ENCODE data around the gene HMGCLL1. TPM values are rescaled to one million over a fixed set of nuclear protein-coding genes. Genes with fewer than 3 reads are reported as not detected.

HMGCLL1 gene
- total and polyA plus RNA-seq, 7 donors = 0.23 to 7.5 (median 0.89) TPM; not detected in 1

DNA sequence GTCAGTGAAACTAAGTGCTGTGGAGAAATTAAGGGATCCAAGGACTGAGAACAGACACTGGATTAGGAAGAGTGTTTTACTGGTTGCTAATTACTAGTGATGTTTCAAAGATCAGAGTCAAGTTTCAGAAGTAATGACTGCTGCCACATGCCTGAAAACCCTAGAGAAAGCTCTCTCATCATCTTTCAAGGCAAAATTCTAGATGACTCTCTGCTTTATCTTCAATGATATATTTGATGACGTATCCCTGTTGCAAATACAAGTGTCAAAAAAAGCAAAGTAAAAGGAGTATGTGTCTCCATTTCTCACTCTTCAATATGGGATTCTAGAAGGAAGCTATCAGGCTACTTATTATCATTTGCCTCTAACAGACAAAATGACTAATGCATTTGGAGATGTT, 38.0 kb downstream of the HMGCLL1 start:
- 83 to 88% methylated on average over 1 of the region's 1 CpG for WGBS, 2 donors
- no peaks in the 10 kb centered on the region for H3K27me3 ChIP-seq
- no peak for DNase-seq
- no peaks in the 10 kb centered on the region for H3K4me1 ChIP-seq
- H3K4me3 ChIP-seq = no peak overlapping the region
- H3K9me3 ChIP-seq = no peaks in the 10 kb centered on the region
- no peak for TF ChIP-seq POLR2AphosphoS5 (IDR thresholded peaks at IDR 0.05)
- TF ChIP-seq EP300 (IDR thresholded peaks at IDR 0.05) = no peak
- no peak overlapping the region for H3K27ac ChIP-seq
- H3K36me3 ChIP-seq = no peaks in the 10 kb centered on the region
- intact Hi-C loops (cut with DNase I) = no loop called here

DNA sequence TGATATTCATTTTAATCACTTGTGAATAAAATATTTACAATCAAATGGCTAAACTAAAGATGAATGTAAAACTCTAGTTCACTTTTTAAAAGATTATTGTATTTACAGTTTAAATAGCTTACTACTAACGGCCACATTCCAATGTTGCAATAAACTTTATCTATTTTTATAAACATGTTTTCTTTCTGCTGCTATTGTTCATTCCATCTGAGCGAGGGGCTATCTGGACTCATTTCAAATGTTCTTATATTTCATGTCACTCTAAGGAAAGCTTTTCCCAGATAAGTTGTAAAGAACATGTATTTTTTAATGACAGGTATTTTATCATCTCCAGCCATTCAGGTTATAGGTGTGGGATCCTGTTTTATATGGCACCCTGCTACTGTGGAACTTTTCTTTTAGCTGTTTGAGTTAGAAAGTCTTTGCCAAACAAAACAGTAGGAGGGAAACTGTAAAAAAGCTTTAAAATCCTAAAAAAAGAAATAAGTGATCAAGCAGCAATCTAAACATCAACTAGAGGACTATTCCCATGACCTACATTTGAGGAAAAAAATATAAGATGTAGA, 42.5 kb downstream of the HMGCLL1 start:
- 16 to 44% methylated on average over 2 of the region's 2 CpGs for WGBS, 2 donors
- intact Hi-C loops (cut with DNase I) = no loop called here
- no peaks in the 10 kb centered on the region for H3K36me3 ChIP-seq
- H3K4me1 ChIP-seq = no peaks in the 10 kb centered on the region
- no peak overlapping the region for H3K27ac ChIP-seq
- no peaks in the 10 kb centered on the region for H3K27me3 ChIP-seq
- H3K4me3 ChIP-seq = no peak overlapping the region
- TF ChIP-seq EP300 (IDR thresholded peaks at IDR 0.05) (no peak), POLR2AphosphoS5 (IDR thresholded peaks at IDR 0.05) (no peak), POLR2A (IDR thresholded peaks at IDR 0.05) (no peak)
- TF ChIP-seq, protein P1, sequence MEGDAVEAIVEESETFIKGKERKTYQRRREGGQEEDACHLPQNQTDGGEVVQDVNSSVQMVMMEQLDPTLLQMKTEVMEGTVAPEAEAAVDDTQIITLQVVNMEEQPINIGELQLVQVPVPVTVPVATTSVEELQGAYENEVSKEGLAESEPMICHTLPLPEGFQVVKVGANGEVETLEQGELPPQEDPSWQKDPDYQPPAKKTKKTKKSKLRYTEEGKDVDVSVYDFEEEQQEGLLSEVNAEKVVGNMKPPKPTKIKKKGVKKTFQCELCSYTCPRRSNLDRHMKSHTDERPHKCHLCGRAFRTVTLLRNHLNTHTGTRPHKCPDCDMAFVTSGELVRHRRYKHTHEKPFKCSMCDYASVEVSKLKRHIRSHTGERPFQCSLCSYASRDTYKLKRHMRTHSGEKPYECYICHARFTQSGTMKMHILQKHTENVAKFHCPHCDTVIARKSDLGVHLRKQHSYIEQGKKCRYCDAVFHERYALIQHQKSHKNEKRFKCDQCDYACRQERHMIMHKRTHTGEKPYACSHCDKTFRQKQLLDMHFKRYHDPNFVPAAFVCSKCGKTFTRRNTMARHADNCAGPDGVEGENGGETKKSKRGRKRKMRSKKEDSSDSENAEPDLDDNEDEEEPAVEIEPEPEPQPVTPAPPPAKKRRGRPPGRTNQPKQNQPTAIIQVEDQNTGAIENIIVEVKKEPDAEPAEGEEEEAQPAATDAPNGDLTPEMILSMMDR (IDR thresholded peaks at IDR 0.05) = no peak
- no peak for DNase-seq
- no peaks in the 10 kb centered on the region for H3K9me3 ChIP-seq

DNA sequence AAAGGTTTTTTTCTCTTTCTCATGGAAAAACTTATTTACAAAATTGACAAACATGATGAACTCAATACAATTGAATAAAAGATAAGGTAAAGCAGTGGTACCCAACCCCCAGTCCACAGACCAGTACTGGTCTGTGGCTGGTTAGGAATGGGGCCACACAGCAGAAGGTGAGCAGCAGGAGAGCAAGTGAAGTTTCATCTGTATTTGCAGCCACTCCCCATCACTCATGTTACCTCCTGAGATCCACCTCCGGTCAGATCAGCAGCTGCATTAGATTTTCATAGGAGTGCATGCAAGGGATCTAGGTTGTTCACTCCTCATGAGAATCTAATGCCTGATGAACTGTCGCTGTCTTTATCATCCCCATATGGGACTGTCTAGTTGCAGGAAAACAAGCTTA, 47.5 kb downstream of the HMGCLL1 start:
- TF ChIP-seq, protein P1 (IDR thresholded peaks at IDR 0.05) = no peak
- no peak for TF ChIP-seq POLR2AphosphoS5 (IDR thresholded peaks at IDR 0.05)
- TF ChIP-seq POLR2A (IDR thresholded peaks at IDR 0.05) = no peak
- no peak for TF ChIP-seq EP300 (IDR thresholded peaks at IDR 0.05)
- Histone ChIP-seq H3K27ac (no peak overlapping the region), H3K9me3 (no peaks in the 10 kb centered on the region), H3K36me3 (no peaks in the 10 kb centered on the region), H3K4me3 (no peak overlapping the region), H3K4me1 (no peaks in the 10 kb centered on the region), H3K27me3 (no peaks in the 10 kb centered on the region)
- intact Hi-C loops (cut with DNase I) = no loop called here
- WGBS, 2 donors = 78 to 83% methylated on average over 2 of the region's 2 CpGs
- DNase-seq = no peak

DNA sequence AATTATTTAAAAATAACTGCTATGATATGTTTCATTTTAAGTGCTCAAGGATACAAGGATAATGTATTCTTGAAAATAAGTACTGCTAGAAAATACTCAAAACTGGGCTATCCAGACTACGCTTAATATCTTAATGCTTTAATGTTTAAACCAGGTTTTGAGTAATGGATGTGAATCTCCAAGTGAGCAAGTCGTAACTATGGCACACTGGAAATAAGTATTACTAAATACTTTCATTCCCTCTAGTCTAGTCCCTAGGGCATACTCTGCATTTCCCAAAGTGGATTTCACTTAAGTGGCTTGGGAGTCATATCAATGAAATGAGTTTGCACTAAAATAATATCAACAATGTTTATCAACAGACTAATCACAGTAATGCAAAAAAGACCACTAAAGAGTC, 48.1 kb downstream of the HMGCLL1 start:
- intact Hi-C loops (cut with DNase I) = no loop called here
- DNase-seq = no peak
- TF ChIP-seq, protein P1 (IDR thresholded peaks at IDR 0.05) = no peak
- 87 to 90% methylated on average over 2 of the region's 2 CpGs for WGBS, 2 donors
- Histone ChIP-seq H3K36me3 (no peaks in the 10 kb centered on the region), H3K27me3 (no peaks in the 10 kb centered on the region), H3K4me3 (no peak overlapping the region), H3K4me1 (no peaks in the 10 kb centered on the region), H3K9me3 (no peaks in the 10 kb centered on the region), H3K27ac (no peak overlapping the region)

DNA sequence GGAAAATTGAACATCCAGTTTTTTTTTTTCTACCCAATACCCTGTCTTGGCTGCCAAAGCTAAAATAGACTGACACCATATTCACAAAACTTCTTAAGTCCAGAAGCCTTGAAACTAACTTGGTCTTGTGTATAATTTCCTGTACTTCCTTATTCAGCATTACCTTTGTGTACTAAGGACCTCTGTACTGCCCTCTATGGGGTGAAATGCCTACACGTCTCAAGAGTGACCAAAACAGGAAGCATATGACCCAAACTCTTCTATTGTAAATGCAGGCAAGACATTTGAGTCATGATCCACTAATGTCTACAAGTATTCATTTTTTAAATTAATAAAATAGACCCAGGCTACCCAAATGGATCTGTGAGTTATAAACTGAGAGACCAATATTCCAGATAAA, 50.4 kb downstream of the HMGCLL1 start:
- no peak for DNase-seq
- Histone ChIP-seq H3K27ac (no peak overlapping the region), H3K4me3 (no peak overlapping the region), H3K9me3 (no peaks in the 10 kb centered on the region), H3K36me3 (no peaks in the 10 kb centered on the region), H3K27me3 (no peaks in the 10 kb centered on the region), H3K4me1 (no peaks in the 10 kb centered on the region)
- intact Hi-C loops (cut with DNase I) = no loop called here
- no peak for TF ChIP-seq POLR2AphosphoS5 (IDR thresholded peaks at IDR 0.05)
- TF ChIP-seq, protein P1 (IDR thresholded peaks at IDR 0.05) = no peak
- no peak for TF ChIP-seq POLR2A (IDR thresholded peaks at IDR 0.05)
- no peak for TF ChIP-seq EP300 (IDR thresholded peaks at IDR 0.05)
- WGBS, 2 donors = 14 to 21% methylated on average over 1 of the region's 1 CpG
